ENCODE data around the gene XDH.

XDH gene

GRCh38 chr2:31363956-31364750, 50.4 kb downstream of the XDH start:
- no peak for DNase-seq

DNA sequence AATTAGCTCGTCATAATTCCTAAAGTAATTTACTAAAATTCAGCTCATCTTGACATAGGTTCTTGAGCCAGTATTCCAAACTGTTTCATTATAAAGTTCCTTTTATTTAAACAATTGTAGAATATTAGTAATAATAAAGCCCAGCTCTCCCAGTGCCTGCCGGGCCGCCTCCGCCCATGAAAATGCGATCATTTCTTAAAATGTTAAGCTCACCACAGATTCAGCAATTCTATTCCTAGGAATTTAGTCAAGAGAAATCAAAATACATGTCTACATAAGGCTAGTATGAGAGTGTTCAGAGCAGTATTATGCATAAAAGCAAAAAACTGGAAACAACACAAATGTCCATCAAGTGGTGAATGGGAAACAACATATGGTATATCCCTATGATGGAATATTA, 52.0 kb downstream of the XDH start:
- DNase-seq, result no peak

DNA sequence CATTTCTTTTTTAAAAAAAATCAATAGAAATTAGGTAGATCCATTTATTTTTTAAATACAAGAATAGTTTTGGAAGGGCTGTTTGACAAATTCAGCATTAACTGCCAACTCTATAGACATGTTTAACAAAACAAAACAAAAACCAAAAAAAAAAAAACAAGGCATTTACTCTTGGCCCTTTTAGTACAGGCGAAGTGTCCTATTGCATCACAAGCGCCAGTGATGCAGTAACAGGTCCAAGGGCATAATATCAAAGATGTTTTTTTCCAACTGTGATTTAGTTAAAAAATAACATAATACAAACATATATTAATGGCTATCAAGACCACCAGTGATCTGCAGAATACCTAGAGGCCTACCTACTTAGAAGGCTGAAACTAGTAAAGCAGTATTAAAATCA, 55.3 kb downstream of the XDH start:
- DNase-seq, result no peak

- peak; percentile 8 for DNase-seq
Measured at GRCh38 chr2:31354837-31355236, 59.7 kb downstream of the XDH start.

DNA sequence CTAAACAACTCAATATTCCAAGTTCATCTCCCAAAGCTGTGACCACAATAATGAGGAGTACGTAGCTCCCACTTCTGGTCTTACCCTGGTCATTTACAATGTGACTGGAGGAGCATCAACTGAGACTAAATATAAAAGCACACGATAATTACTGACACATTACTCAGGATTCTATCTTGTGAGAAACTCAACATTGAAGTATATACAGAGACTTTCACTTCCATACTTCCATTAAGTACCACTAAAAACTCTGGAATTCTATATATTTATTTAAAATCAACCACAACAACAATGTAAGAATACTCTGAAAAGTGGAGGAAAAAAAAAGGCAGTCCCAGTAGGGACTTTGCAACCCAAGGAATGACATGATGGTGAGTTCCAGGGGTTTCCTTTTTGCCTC, 61.4 kb downstream of the XDH start:
- DNase-seq, result no peak

DNA sequence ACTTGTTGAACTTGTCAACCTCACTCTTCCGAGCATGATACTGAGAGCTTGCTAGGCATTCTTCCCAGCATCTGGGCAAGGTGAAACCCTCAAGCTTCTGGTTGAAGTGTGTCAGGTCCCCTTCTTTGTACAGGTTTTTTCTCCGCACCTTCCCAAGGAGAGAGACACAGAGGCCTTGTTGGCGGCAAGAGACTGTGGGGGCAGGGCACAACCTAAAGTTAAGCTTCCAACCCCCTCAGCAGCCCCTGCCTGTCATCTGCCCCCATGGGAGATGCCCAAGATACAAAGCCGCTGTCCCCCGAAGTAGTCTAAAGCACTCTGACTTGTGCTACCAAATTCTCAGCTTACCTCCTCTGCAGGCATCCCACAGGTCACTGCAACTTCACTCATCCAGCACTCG, 64.9 kb downstream of the XDH start:
- DNase-seq, result no peak

DNA sequence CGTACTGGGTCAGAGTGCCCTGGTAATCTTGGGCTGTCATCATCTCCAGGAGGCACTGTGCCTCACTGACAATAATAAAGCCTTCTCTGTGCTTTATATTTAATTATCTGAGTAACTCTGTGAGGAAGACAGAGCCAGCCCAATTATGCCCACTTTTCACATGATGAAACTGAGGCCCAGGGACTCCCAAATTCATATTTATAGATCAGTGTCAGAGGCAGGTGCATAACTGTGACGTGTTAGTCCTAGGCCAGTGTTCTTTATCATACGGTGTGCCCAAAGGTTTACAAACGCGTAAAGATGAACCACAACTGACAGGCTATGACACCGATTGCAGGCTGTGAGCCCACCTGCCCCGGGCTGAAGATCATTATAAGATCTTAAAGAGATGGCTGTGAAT, 65.4 kb downstream of the XDH start:
- DNase-seq, result no peak

- no peak for DNase-seq
Measured at GRCh38 chr2:31348618-31349017, 65.9 kb downstream of the XDH start.

GRCh38 chr2:31347750-31348149, 66.8 kb downstream of the XDH start:
- DNase-seq, result peak; percentile 11

DNA sequence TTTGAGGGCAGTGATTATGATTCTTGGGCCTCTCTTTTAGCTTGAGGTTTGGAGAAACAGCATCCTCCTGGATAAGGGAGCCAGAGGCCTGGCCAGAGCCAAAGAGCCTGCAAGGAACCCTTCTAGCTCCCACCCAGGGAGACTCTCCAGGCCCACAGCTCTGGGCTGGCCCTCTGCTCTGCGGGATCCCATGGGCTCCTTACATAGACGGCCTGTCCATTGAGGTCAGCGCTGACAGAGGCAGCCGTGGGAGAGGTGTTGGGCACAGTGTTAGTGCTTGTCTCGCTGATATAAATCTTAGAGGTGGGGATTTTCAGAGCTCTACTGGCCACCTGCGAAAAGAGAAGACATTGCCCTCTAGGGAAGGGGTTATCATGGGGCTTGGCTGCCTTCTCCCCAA, 67.2 kb downstream of the XDH start:
- DNase-seq, result no peak

- no peak for DNase-seq
Measured at GRCh38 chr2:31344447-31344846, 70.1 kb downstream of the XDH start.

DNA sequence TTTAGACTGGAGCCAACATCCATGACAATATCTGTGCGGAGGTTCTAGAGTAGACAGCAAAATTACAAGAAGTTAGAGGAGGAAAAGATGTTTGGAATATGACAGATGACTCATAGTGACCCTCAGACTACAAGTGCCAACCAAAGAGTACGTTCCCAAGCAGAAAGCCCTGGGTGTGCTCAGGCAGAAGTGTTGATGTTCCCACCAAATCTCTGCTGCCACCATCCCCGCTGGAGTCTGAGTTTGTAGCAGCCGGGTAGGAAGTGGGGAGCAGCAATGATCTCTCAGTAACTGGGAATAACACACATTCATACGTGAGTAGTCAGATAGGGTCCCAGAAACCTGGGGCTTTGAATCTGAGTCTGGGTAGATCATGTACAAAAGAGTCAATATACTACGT, 73.2 kb downstream of the XDH start:
- no peak for DNase-seq

GRCh38 chr2:31339696-31340095, 74.8 kb downstream of the XDH start:
- no peak for DNase-seq

DNA sequence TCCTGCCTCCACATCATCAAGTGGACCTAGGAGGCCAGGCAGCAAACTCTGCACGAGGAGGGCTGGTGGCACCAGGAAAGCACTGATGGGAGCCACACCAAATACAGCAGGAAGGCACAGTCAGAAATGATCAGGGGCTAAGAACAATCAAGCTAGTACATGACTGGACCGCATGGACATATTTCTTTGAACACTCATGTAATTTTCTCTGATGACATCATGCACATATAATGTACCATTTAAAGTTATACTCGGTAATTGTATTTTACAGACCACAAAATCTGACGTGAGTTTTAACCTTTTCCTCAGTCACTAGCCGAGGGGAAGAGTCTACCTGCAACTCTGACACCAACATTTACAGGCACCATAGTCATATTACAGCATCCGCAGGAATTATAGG, 76.7 kb downstream of the XDH start:
- DNase-seq, result peak; percentile 23

GRCh38 chr2:31337197-31337596, 77.3 kb downstream of the XDH start:
- DNase-seq, result peak; percentile 1

- DNase-seq, result peak; percentile 89
Measured at GRCh38 chr2:31335921-31336585, 78.5 kb downstream of the XDH start.

DNA sequence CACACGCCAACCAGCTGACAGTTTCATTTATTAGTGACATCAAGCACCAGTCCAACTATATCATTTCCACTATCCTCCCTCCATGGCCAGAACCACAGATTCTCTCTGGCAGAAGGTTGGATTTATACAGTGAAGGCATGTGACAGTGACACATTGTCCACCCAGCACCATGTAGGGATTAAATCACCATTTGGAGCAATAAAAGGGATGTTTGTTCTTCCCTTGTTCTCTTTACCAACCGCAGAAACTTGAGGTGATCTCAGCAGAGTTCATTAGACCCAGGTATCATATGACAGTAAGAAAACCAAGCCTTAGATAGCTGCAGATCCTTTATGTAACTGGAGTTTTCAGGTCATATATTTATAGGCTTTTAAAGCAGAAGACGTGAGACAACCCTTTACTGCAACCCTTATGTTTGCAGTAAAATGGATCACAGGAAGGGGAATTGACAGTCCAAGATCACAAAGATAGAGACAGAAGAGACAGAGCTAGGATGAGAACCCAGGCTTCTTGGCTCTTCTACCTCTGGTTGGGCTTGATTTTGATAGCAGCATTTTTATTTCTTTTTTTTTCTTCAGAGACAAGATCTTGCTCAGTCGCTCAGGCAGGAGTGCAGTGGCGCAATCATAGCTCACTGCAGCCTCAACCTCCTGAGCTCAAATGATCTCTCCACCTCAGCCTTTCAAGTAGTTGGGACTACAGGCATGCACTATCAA, 80.1 kb downstream of the XDH start:
- DNase-seq, result peak; percentile 11

DNA sequence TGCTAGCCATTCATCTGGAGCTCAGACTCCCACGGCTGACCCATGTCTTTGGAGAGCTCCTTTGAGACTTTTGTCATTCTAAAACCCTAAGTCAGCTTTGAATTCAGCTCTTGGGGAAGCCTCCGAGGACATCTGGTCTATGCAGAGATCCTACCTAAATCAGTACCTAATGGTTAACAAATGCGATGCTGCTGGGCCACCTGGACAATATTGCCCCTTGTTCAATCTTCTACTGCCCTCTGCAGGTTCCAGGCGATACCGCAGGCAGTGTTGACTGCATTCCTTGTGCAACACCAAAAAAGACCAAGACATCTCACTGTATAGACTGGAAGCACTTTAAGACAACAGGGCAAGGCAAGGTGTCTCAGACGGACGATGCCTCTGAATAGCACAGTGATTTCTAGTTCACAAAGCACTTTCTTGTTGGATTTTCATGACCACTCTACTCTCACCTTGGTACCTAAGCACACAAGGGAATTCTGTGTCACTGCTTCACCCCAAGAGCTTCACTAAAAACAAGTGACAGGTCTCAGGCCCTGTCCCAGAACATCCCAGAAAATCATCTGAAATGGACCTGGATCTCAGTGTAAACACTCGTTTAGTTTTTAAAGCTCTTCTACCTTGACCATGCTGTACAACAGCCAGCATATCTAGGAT, 80.9 kb downstream of the XDH start:
- peak; percentile 78 for DNase-seq

- DNase-seq, result no peak
Measured at GRCh38 chr2:31333046-31333445, 81.5 kb downstream of the XDH start.

DNA sequence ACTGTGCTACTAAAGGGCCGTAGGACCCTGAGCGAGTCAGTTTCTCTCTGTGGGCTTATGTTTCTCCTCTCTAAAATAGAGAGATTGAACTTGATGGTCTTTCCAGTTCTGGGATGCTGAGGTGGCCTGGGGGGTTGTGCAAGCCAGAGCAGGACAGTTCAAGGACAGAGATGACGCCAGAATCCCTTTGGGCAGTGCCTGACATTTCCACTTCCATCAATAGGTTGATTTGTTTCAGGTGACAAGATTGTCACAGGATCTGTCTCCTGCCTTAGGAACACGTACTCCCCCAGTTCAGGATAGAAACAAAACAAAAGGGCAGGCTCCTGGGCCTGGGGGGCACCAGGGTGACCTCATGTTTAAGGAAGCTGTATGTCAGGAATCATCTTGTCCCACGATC, 82.0 kb downstream of the XDH start:
- no peak for DNase-seq

- DNase-seq, result no peak
Measured at GRCh38 chr2:31331156-31331555, 83.4 kb downstream of the XDH start.

DNA sequence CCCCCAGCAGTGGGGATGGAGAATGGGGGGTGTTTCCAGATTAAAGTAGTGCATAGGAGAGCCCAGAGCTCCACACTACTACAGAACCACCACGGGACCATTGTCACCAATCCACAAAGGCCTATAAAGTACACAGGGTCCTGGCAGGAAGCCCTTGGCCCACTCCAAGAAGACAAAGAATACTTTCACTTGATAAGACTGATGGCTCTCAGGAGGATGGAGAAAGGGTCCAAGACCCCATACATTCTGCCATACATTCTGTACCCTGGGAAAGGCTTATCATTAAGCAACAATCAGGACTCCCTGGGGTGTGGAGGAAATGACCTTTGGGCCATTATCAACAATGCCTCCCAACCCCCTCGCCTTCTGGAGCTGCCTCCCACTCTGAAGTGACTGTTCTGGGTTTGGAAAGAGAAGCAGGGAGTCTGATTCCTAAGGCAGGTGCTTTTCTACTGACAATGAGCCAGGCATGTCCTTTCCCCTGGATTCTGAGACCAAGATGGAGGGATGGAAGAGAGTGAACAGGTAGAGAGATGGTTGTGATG, 85.4 kb downstream of the XDH start:
- no peak for DNase-seq

GRCh38 chr2:31328026-31328425, 86.5 kb downstream of the XDH start:
- no peak for DNase-seq
